ENCODE data around the gene RBMS3. TPM values are rescaled to one million over a fixed set of nuclear protein-coding genes. Genes with fewer than 3 reads are reported as not detected.

Gene RBMS3
- total and polyA plus RNA-seq, 2 of the 8 experiments (the other 6 are each of a cell fraction or from before 2014, with no cell fraction given): 3.7 to 6.9 TPM

DNA sequence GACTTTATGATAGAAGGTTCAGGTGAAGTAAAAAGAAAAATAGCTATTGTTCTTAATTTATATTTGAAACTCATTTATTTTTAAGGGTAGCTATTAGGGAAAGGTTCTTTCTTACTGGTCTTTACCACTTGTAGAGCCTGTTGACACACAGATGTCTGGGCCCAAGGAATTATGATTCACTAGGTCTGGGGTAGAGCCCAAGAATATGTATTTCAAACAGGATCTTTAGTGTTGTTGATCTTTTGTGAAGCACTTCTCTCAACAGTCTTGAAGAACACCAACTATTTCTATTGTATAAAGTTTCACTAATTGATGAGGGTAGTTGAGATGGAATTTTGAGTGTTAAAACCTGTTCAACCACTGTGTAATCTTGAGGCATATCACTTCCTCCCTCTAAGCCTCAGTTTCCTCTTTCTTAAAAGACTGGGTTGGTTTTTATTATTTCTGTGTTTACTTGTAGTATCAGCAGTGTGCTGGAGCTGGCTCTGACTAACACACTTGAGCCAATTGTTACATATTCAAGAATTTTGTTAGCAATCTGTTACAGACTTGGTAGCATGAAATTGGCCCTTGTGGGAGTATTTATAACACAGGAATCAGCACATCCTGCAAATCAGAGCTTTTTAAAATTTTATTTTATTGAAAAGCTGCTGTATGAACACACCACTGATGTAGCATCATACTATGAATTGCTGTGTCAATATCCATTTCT, 155.9 kb downstream of the RBMS3 start:
- Histone ChIP-seq H4K20me1 (replicated peaks in 1 of 2; ENCODE audit: control insufficient read depth in 1 of 2, insufficient read depth in 2 of 2, low read length in 2 of 2) (no peaks in the 10 kb centered on the region), H3K18ac (ENCODE audit: extremely low read depth, low read length) (no peak overlapping the region), H3K4ac (replicated peaks; ENCODE audit: insufficient read length, low read depth, low read length) (no peak overlapping the region), H4K5ac (ENCODE audit: insufficient read length, low read depth, low read length) (no peak overlapping the region), H3K14ac (ENCODE audit: insufficient read length) (no peak overlapping the region), H3K4me2 (ENCODE audit: insufficient read depth in 1 of 2, low read depth in 2 of 2, low read length in 2 of 2) (no peak overlapping the region), H3K79me1 (ENCODE audit: low read depth, low read length) (no peaks in the 10 kb centered on the region), H3K9me3 (ENCODE audit: insufficient read depth in 2 of 2, low read depth in 1 of 2, low read length in 1 of 2) (no peaks in the 10 kb centered on the region), H3K27ac (ENCODE audit: low read depth, low read length) (no peak overlapping the region), H3K23me2 (ENCODE audit: low read depth, low read length) (no peaks in the 10 kb centered on the region), H3K23ac (ENCODE audit: insufficient read length) (no peak overlapping the region), H3K9ac (replicated peaks in 1 of 4; ENCODE audit: extremely low read depth in 1 of 4, low read depth in 3 of 4, low read length in 3 of 4) (no peak overlapping the region), H2BK120ac (replicated peaks; ENCODE audit: low read depth, low read length) (no peak overlapping the region), H2BK5ac (ENCODE audit: low read depth, low read length) (no peak overlapping the region), H4K8ac (ENCODE audit: extremely low read depth, insufficient read depth, low read length) (no peak overlapping the region), H2AFZ (ENCODE audit: low read length) (no peak overlapping the region), H3K27me3 (replicated peaks in 1 of 4; ENCODE audit: control insufficient read depth in 3 of 4, extremely low read depth in 1 of 4, insufficient read depth in 3 of 4, low read length in 3 of 4) (no peaks in the 10 kb centered on the region), H3K56ac (replicated peaks; ENCODE audit: insufficient read length, low read depth, low read length) (no peak overlapping the region), H3K4me1 (replicated peaks in 1 of 4; ENCODE audit: control insufficient read depth in 3 of 4, insufficient read depth in 4 of 4, low read length in 3 of 4) (peaks cover 0 to 20% (median 7%) of the 10 kb centered on the region in 4 experiments; a peak in 4 of 7 replicates), H3K4me3 (ENCODE audit: extremely low read depth in 1 of 4, insufficient read depth in 2 of 4, low read depth in 3 of 4, low read length in 4 of 4) (no peak overlapping the region), H2BK20ac (ENCODE audit: low read length) (no peak overlapping the region), H2AK5ac (ENCODE audit: low read depth, low read length) (no peak overlapping the region), H2BK15ac (ENCODE audit: low read length) (no peak overlapping the region), H4K91ac (replicated peaks; ENCODE audit: insufficient read length, low read length) (no peak overlapping the region), H2BK12ac (ENCODE audit: low read depth, low read length) (no peak overlapping the region), H3K36me3 (ENCODE audit: control insufficient read depth in 2 of 4, insufficient read depth in 4 of 4, low read length in 3 of 4) (no peaks in the 10 kb centered on the region), H3K79me2 (ENCODE audit: control insufficient read depth in 1 of 2, insufficient read depth in 2 of 2, low read length in 2 of 2) (no peaks in the 10 kb centered on the region)
- POLR2A ChIA-PET (ENCODE audit: partially characterized antibody): no interaction called here
- FAIRE-seq: no peak
- CTCF ChIA-PET (ENCODE audit: partially characterized antibody): interaction anchor here (1.0 to 1.1 kb wide), 2 partner anchors 10 to 13 kb away, joined by 3 read pairs; no protein-coding TSS in a partner anchor
- no peak for DNase-seq (ENCODE audit: low read depth in 1 of 2, low spot score in 2 of 2)
- TF ChIP-seq ZNF274 (IDR thresholded peaks at IDR 0.05; ENCODE audit: borderline replicate concordance, extremely low read depth, low read length) (no peak), CHD2 (IDR thresholded peaks at IDR 0.05; ENCODE audit: low read length) (no peak), POU5F1 (IDR thresholded peaks at IDR 0.05; ENCODE audit: low read depth, low read length) (no peak), SP2 (IDR thresholded peaks at IDR 0.05; ENCODE audit: low read length) (no peak), GTF2F1 (IDR thresholded peaks at IDR 0.05; ENCODE audit: borderline replicate concordance, low read depth, low read length) (no peak), SP4 (IDR thresholded peaks at IDR 0.05; ENCODE audit: low read length) (no peak), TEAD4 (IDR thresholded peaks at IDR 0.05; ENCODE audit: low read depth, low read length) (no peak), RNF2 (IDR thresholded peaks at IDR 0.05; ENCODE audit: borderline replicate concordance, low read depth, low read length, missing control alignments, poor library complexity, severe bottlenecking) (no peak), CHD1 (IDR thresholded peaks at IDR 0.05; ENCODE audit: low read depth, low read length) (no peak), CEBPB (IDR thresholded peaks at IDR 0.05; ENCODE audit: low read depth, low read length) (no peak), RFX5 (IDR thresholded peaks at IDR 0.05; ENCODE audit: borderline replicate concordance, low read depth, low read length) (no peak), BCL11A (IDR thresholded peaks at IDR 0.05; ENCODE audit: low read depth in 2 of 2, low read length in 2 of 2) (no peak), TAF7 (optimal IDR thresholded peaks at IDR 0.05; ENCODE audit: borderline replicate concordance, low read depth, low read length) (no peak), EGR1 (IDR thresholded peaks at IDR 0.05; ENCODE audit: borderline replicate concordance, low read depth, low read length) (no peak)
- TF ChIP-seq, protein P1, sequence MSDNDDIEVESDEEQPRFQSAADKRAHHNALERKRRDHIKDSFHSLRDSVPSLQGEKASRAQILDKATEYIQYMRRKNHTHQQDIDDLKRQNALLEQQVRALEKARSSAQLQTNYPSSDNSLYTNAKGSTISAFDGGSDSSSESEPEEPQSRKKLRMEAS (IDR thresholded peaks at IDR 0.05): no peak
